Vagina (tissue), 2 donors: ENCODE measurements around the gene ZNF823. TPM values are rescaled to one million over a fixed set of nuclear protein-coding genes. Genes with fewer than 3 reads are reported as not detected.

Source experiments
- DNase-seq, 2 donors: peaks; one replicate each; pipeline ENCODE4 v3.0.0-alpha.2; 2017; ENCODE audit errors: extremely low spot score in 2 of 2
- H3K27ac ChIP-seq: fragments of 200-600 bp; sonication (generic); one replicate; pipeline ENCODE4 v1.5.1; 2019
- H3K27me3 ChIP-seq: fragments of 200-600 bp; sonication (generic); one replicate; pipeline ENCODE4 v1.5.1; 2019
- H3K36me3 ChIP-seq, 2 donors: fragments of 200-600 bp; sonication (generic); one replicate each; pipeline ENCODE4 v1.5.1; 2017 to 2019
- H3K4me1 ChIP-seq: fragments of 200-600 bp; sonication (generic); one replicate; pipeline ENCODE4 v1.5.1; 2019
- H3K4me3 ChIP-seq, 2 donors: fragments of 200-600 bp; sonication (generic); 1 replicate in 1 of 2; 2 replicates in 1 of 2; pipeline ENCODE4 v1.5.1; 2016 to 2019
- H3K9me3 ChIP-seq: fragments of 200-600 bp; sonication (generic); one replicate; pipeline ENCODE4 v1.5.1; 2019
- POLR2A ChIP-seq, 2 donors: fragments of 450-650 bp; IDR thresholded peaks; one replicate each; pipeline ENCODE4 v1.6.1; 2017; ENCODE audit warnings: antibody characterized with exemption in 2 of 2, mild to moderate bottlenecking in 2 of 2, moderate library complexity in 2 of 2
- POLR2AphosphoS5 ChIP-seq, 2 donors: sonication (generic); formaldehyde crosslinking; IDR thresholded peaks; one replicate each; pipeline ENCODE4 v1.9.0; 2017; ENCODE audit warnings: antibody characterized with exemption in 2 of 2, mild to moderate bottlenecking in 2 of 2, low read depth in 1 of 2; ENCODE audit not compliant: insufficient read depth in 1 of 2
- intact Hi-C: fragments of 100-400 bp; cut with DNase I; formaldehyde crosslinking; loops from one replicate; pipeline ENCODE4 v1.15.1; 2023
- small RNA-seq: library from RNA; depleted of rRNA; stranded (forward); fragments of <200 nt; gene quantifications from one replicate; pipeline ENCODE3, GENCODE V24; 2016
- total RNA-seq: library from RNA; depleted of rRNA; stranded (reverse); fragments of >200 nt; gene quantifications from one replicate; pipeline ENCODE4 v1.2.3, GENCODE V29; 2016
- TF ChIP-seq, protein P1 (sequence below), 3 experiments: fragments of 450-650 bp in 2 of 3; fragments of 200-600 bp in 1 of 3; sonication (generic) in 1 of 3; IDR thresholded peaks; one replicate each; pipeline ENCODE4 v1.5.1; 2017 to 2019; ENCODE audit warnings: antibody characterized with exemption in 3 of 3, mild to moderate bottlenecking in 2 of 3, moderate library complexity in 2 of 3

The ZNF823 gene
- total RNA-seq, 1 donor from 2014 or later: 14.2 TPM

GRCh38 chr19:11673608-11674041 lies 65.1 kb downstream of the ZNF823 start:
- peak in 1 of 2 donors; percentile 70 for DNase-seq
- H3K27me3 ChIP-seq: no peaks in the 10 kb centered on the region
- intact Hi-C loops: loop anchor here (10.0 kb wide), 1 partner anchor 121 kb away; the partner anchor contains the start of gene ZNF491
- no peak for TF ChIP-seq POLR2A (IDR thresholded peaks at IDR 0.05)
- peak in 1 of 2 donors; percentile 63 for TF ChIP-seq POLR2AphosphoS5 (IDR thresholded peaks at IDR 0.05; ENCODE audit: insufficient read depth in 1 of 2, low read depth in 1 of 2)
- TF ChIP-seq, protein P1, sequence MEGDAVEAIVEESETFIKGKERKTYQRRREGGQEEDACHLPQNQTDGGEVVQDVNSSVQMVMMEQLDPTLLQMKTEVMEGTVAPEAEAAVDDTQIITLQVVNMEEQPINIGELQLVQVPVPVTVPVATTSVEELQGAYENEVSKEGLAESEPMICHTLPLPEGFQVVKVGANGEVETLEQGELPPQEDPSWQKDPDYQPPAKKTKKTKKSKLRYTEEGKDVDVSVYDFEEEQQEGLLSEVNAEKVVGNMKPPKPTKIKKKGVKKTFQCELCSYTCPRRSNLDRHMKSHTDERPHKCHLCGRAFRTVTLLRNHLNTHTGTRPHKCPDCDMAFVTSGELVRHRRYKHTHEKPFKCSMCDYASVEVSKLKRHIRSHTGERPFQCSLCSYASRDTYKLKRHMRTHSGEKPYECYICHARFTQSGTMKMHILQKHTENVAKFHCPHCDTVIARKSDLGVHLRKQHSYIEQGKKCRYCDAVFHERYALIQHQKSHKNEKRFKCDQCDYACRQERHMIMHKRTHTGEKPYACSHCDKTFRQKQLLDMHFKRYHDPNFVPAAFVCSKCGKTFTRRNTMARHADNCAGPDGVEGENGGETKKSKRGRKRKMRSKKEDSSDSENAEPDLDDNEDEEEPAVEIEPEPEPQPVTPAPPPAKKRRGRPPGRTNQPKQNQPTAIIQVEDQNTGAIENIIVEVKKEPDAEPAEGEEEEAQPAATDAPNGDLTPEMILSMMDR (IDR thresholded peaks at IDR 0.05): peak; percentile 36 to 52 (median 41)
- no peaks in the 10 kb centered on the region for H3K9me3 ChIP-seq
- H3K4me1 ChIP-seq: peaks cover 12% of the 10 kb centered on the region
- H3K27ac ChIP-seq: peak overlapping the region; percentile 20
- peak overlapping the region; percentile 39 to 43 for H3K4me3 ChIP-seq
- H3K36me3 ChIP-seq: no peaks in the 10 kb centered on the region

Small RNA genes lying within 50 kb of the gene (small RNA-seq; reads per million reads assigned to genes)
- gene ZNF833P: not detected

Other genes starting within 250 kb of the ZNF823 start
- 12.5 TPM for gene ZNF653, start 233.1 kb downstream of the ZNF823 start, total RNA-seq
- gene ECSIT, start 209.8 kb downstream of the ZNF823 start, total RNA-seq: 49.6 TPM
- gene CNN1, start 200.1 kb downstream of the ZNF823 start, total RNA-seq: 276 TPM
- 28.0 TPM for gene ELOF1, start 179.7 kb downstream of the ZNF823 start, total RNA-seq
- 6.1 TPM for gene ACP5, start 161.3 kb downstream of the ZNF823 start, total RNA-seq
- gene ZNF627, start 141.5 kb downstream of the ZNF823 start, total RNA-seq: 7.1 TPM
- gene ZNF441, start 28.1 kb upstream of the ZNF823 start, total RNA-seq: 7.1 TPM
- 5.2 TPM for gene ZNF491, start 59.6 kb upstream of the ZNF823 start, total RNA-seq
- gene ZNF440, start 75.3 kb upstream of the ZNF823 start, total RNA-seq: 21.4 TPM
- 5.9 TPM for gene ZNF439, start 109.8 kb upstream of the ZNF823 start, total RNA-seq
- 12.3 TPM for gene ZNF69, start 148.8 kb upstream of the ZNF823 start, total RNA-seq
- gene ZNF700, start 186.2 kb upstream of the ZNF823 start, total RNA-seq: 14.7 TPM
- 2.9 TPM for gene ZNF763, start 226.1 kb upstream of the ZNF823 start, total RNA-seq